Measurements from ENCODE around the gene NGB. TPM values are rescaled to one million over a fixed set of nuclear protein-coding genes. Genes with fewer than 3 reads are reported as not detected.

NGB gene
- total RNA-seq, 1 donor from 2014 or later: not detected

GRCh38 chr14:77265561-77266335 is 5.3 kb downstream of the NGB start:
- intact Hi-C loops (cut with micrococcal nuclease): no loop called here

- intact Hi-C loops (cut with micrococcal nuclease): no loop called here
These were observed 5.9 kb downstream of the NGB start for GRCh38 chr14:77265187-77265515.

GRCh38 chr14:77264466-77265186 is 6.4 kb downstream of the NGB start:
- intact Hi-C loops (cut with micrococcal nuclease): no loop called here

GRCh38 chr14:77260631-77261030 is 10.4 kb downstream of the NGB start:
- intact Hi-C loops (cut with micrococcal nuclease): no loop called here

- intact Hi-C loops (cut with micrococcal nuclease): no loop called here
These were observed 10.8 kb downstream of the NGB start for GRCh38 chr14:77260199-77260598.

GRCh38 chr14:77259025-77259715 is 11.8 kb downstream of the NGB start:
- intact Hi-C loops (cut with micrococcal nuclease): no loop called here

GRCh38 chr14:77258566-77258965 is 12.4 kb downstream of the NGB start:
- intact Hi-C loops (cut with micrococcal nuclease): no loop called here

GRCh38 chr14:77257700-77258099 is 13.3 kb downstream of the NGB start:
- intact Hi-C loops (cut with micrococcal nuclease): no loop called here

GRCh38 chr14:77256694-77257093 is 14.3 kb downstream of the NGB start:
- intact Hi-C loops (cut with micrococcal nuclease): no loop called here

GRCh38 chr14:77253333-77254190 is 17.4 kb downstream of the NGB start:
- intact Hi-C loops (cut with micrococcal nuclease): no loop called here

- intact Hi-C loops (cut with micrococcal nuclease): no loop called here
These were observed 19.1 kb downstream of the NGB start for GRCh38 chr14:77251870-77252269.

- intact Hi-C loops (cut with micrococcal nuclease): no loop called here
These were observed 20.1 kb downstream of the NGB start for GRCh38 chr14:77250927-77251326.

- intact Hi-C loops (cut with micrococcal nuclease): no loop called here
These were observed 21.7 kb downstream of the NGB start for GRCh38 chr14:77249286-77249685.

- intact Hi-C loops (cut with micrococcal nuclease): no loop called here
These were observed 22.3 kb downstream of the NGB start for GRCh38 chr14:77248666-77249065.

GRCh38 chr14:77246784-77247183 is 24.2 kb downstream of the NGB start:
- intact Hi-C loops (cut with micrococcal nuclease): no loop called here

GRCh38 chr14:77245820-77246219 is 25.2 kb downstream of the NGB start:
- intact Hi-C loops (cut with micrococcal nuclease): no loop called here

- intact Hi-C loops (cut with micrococcal nuclease): no loop called here
These were observed 27.2 kb downstream of the NGB start for GRCh38 chr14:77243853-77244252.

- intact Hi-C loops (cut with micrococcal nuclease): no loop called here
These were observed 28.3 kb downstream of the NGB start for GRCh38 chr14:77242752-77243151.

GRCh38 chr14:77241955-77242354 is 29.1 kb downstream of the NGB start:
- intact Hi-C loops (cut with micrococcal nuclease): no loop called here

GRCh38 chr14:77240336-77240915 is 30.6 kb downstream of the NGB start:
- intact Hi-C loops (cut with micrococcal nuclease): no loop called here

GRCh38 chr14:77239412-77239811 is 31.6 kb downstream of the NGB start:
- intact Hi-C loops (cut with micrococcal nuclease): no loop called here

All from T-helper 2 cell treated with Interferon-gamma antibody and Interleukin-4, amounts not matched to agents 100 ng/mL and 5 ng/mL, for 36 hours (primary cell).